AML-193 (cell line): ENCODE measurements around the gene MDFIC2.

ENCODE experiments used
- DNase-seq, 2 experiments: peaks; one replicate each; lab custom pipeline; 2025; lab: John Stamatoyannopoulos, UW

MDFIC2 gene

GRCh38 chr3:70180664-70181063, 131.8 kb downstream of the MDFIC2 start:
- no peak for DNase-seq

- no peak for DNase-seq
Measured at GRCh38 chr3:70179111-70179510, 133.3 kb downstream of the MDFIC2 start.

GRCh38 chr3:70177881-70178645, 134.4 kb downstream of the MDFIC2 start:
- no peak for DNase-seq

DNA sequence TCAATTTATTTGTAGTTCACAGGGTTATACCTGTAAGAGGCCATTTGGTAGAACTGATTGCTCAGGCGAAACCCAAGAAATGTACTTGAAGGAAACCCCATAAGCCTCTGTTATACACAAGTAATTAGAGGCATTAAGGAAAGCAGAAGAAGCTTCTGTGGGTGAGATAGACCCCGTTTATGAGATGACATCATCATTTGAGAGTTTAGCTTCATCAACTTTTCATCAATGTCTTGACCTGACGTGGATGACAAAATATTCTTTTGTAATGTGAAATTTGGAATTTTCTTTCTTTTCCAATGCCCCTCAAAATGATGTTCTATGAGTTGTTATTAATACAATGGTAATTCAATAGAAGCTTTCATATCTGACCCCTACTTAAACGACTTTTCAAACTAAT, 136.2 kb downstream of the MDFIC2 start:
- no peak for DNase-seq

DNA sequence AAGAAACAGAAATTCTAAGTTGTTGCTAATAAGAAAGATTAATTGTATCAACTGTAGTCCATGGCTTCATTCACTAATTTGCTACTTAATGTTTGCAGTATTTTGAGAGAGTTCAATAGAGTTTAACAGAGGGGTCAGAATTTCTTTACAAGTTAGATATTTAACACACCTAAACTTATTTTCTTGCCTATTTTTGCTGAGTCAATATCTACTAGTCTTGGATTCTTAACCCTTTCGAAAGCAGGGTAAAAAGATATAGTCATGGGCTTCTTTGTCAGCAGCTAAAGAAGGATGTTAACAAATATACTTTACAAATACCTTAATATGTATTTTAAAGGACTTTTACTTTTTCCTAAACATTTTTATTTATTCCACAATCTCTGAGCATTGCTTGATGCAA, 155.6 kb downstream of the MDFIC2 start:
- no peak for DNase-seq

DNA sequence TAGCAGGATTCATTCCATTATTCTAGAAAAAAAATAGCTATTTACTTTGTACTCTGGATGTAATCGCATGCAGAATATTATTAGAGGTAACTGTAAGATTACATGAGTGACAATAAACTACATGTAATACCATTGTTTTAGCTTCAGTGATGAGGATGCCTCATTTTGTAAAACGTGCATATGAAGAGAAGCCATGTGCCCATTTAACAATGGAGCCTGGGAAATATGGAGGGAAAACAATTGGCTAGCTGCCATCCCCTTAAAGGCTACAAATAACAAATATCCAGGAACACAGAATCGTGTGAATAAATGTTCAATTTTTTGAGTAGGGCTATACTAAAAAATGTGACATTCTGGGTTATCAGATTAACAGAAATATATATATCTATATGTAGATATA, 161.8 kb downstream of the MDFIC2 start:
- DNase-seq = no peak

GRCh38 chr3:70149714-70150400, 162.6 kb downstream of the MDFIC2 start:
- no peak for DNase-seq
